Stimulated activated CD4-positive, alpha-beta T cell treated with anti-CD3 and anti-CD28 coated beads, Interleukin-12 subunit alpha, Interleukin-12 subunit beta, amount 100 ng/mL, for 48 hours (primary cell): ENCODE results near the gene CFAP126.
"Not testable (repeated sequence)": the region's sequence is repeated elsewhere in the genome, so short reads cannot be mapped to it uniquely, and the experiment has no call there.

Experiments
- DNase-seq, 3 donors: peaks; one replicate each; pipeline ENCODE4 v3.0.0-alpha.2; 2020; ENCODE audit warnings: low read depth in 2 of 3, low spot score in 1 of 3

Gene CFAP126, protein sequence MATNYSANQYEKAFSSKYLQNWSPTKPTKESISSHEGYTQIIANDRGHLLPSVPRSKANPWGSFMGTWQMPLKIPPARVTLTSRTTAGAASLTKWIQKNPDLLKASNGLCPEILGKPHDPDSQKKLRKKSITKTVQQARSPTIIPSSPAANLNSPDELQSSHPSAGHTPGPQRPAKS

DNA sequence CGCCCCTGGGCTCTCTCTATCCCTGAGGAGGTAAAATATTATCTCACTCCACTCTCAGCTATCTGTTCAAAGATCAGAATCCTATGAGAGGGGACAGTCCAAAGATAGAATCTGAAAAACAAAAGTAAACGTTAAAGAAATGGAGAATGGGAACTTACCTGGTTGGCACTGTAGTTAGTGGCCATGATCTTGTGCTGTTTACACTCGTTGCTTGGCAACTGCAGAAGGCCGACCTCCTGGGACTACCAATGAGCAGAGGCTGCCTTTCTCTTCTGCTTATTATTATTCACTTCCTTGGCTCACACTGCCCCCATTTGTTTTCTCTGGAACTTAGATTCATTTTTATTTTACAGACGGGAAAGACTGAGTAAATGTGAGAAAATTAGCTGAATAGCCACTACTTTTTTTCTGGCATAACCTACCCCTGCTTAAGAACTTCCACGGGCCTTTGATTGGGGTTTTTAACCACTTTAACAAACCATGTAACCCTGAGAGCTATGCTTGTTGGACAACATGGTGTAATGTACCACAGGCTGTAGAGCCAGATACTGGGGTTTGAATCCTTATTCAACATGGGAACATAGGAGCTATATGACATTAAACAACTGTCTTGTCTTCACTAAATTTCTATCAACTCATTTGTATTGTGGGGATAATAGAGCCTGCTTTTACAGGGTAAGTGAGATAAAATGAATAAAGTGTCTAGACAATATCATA lies at the start of gene CFAP126:
Gene CFAP126, minus strand, starts transcription at position 193 of the 717 bp plus-strand sequence. Its CDS starts 8 bp downstream, at position 185.
- DNase-seq: peak in 1 of 3 donors; percentile 21

GRCh38 chr1:161413050-161413449 lies 45.4 kb upstream of the CFAP126 start:
- DNase-seq: not testable (repeated sequence)

GRCh38 chr1:161410636-161410970 lies 42.9 kb upstream of the CFAP126 start:
- DNase-seq: not testable (repeated sequence)

DNA sequence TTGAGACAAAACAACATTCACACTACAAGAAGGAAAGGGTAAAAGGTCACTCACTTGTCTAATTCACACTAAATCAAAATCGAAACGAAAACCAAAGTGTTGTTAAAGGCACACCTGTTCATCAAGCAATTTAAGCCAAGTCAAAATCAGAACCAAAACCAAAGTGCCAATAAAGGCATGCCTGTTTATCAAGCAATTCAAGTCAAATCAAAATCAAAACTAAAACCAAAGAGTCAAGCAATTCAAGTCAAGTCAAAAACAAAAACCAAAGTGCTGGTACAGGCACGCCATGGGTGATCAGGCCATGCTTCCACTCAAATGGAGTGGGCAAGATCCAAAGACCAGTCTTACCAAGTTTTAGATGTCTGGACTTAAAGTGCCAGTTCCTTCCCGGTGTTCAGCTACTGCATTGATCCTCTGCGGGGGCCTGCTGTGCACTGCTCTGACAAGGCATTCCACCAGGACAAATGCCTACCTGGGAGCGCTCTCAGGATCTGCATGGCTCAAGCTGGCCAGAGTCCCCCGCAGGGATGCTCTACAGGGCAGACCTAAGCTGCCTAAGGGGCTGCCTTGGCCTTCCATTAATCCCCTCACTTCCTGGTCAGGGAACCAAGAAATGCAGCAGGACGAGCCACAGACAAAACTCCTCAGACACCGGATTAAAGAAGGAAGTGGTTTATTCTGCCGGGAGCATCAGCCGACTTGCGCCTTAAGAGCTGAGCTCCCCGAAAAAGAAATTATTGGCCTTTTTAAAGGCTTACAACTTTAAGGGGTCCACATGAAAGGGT lies 42.4 kb upstream of the CFAP126 start:
- DNase-seq: not testable (repeated sequence)

GRCh38 chr1:161408429-161409052 lies 40.9 kb upstream of the CFAP126 start:
- DNase-seq: no peak

DNA sequence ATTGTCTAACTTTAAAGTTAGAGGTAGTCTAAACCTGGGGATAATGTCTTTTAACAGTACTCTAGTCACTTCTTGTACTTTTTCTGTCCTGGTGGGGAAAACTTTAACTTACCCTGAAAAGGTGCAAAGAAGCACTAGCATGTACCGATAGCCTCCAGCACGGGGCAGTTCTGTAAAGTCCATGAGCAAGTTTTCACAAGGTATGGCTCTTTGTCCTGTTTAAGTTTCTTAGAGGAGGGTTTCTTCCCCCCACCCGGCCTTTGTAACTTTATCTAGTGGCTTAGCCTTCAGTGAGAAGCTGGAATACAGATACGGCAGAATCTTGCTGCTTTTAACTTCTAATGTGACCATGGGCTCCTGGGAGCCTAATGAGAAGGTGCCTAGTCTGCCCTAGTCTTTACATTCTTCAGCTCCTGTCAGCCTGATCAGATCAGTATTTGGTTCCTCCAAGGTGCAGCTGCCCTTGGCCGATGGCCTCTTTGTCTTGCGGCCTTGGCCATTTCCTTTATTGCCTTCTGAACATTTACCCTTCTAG lies 39.8 kb upstream of the CFAP126 start:
- no peak for DNase-seq

DNA sequence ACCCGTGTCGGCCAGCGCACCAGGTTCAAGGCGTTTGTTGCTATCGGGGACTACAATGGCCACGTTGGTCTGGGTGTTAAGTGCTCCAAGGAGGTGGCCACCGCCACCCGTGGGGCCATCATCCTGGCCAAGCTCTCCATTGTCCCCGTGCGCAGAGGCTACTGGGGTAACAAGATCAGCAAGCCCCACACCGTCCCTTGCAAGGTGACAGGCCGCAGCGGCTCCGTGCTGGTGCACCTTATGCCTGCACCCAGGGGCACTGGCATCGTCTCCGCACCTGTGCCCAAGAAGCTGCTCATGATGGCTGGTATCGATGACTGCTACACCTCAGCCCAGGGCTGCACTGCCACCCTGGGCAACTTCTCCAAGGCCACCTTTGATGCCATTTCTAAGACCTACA lies 38.9 kb upstream of the CFAP126 start:
- not testable (repeated sequence) for DNase-seq

- DNase-seq: no peak
Measured at GRCh38 chr1:161404051-161404597, 36.4 kb upstream of the CFAP126 start.

- no peak for DNase-seq
Measured at GRCh38 chr1:161402446-161402845, 34.8 kb upstream of the CFAP126 start.

DNA sequence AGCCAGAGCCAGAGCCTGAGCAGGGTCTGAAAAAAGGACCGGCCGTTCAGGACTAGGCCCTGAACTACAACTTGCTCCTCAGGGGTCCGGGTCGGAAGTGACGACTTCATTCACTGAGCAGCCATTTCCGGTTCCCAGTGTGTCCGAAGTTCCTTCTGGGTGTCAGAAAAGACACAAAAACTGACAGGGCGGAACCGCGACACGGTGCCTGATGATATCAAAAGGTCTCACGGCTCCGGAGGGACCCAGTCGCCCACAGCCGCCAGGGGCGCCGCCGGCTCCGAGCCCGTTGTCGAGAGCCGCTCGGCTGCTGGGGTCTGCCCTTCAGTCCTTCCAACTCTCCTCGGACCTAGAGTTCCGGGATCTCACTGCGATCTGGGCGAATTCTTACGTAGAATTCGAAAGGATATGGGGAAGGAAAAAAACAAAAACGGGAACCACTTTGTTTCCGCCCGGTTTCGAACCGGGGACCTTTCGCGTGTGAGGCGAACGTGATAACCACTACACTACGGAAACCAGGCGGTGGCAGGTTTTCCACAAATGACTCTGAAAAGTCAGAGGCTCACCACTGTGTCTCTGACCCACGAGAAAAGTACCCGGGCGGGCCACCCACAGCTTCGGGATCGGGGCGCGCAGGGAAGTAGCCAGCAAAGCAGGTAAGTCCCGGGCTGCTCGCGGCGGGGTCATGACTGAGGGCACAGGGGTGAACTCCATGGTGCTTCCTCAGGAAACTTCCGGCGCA lies 31.8 kb upstream of the CFAP126 start:
- DNase-seq: peak; percentile 80 to 96 (median 89)

GRCh38 chr1:161398900-161399256 lies 31.2 kb upstream of the CFAP126 start:
- no peak for DNase-seq

GRCh38 chr1:161397038-161397437 lies 29.4 kb upstream of the CFAP126 start:
- DNase-seq: not testable (repeated sequence)

DNA sequence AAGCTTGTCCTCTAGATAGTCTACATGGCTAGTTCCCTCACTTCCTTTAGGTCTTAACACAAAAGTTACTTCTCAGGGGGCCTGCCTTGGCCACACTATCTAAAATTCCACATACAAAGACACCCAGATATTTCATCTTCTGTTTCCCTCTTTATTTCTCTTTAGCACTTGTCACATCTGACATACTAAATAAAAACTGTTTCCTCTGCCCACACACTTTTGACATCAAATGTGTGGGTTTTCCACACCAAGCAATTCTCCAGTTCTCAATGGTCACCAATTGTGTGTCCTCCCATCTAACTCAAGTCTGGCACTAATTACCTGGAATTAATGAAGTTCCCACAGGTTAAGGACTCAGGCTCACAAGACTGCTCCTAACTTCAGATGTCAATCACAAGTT lies 25.5 kb upstream of the CFAP126 start:
- DNase-seq: no peak

DNA sequence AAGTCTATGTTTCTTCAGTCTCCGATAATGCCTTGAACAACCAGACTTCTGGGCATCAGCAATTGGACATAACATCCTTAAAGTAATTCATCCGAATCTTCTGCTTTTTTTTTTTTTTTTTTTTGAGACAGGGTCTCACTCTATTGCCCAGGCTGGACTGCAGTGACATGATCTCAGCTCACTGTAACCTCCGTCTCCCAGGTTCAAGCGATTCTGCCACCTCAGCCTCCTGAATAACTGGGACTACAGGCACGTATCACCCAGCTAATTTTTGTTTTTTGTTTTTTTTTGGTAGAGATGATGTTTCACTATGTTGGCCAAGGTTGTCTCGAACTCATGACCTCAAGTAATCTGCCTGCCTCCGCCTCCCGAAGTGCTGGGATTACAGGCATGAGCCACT lies 23.9 kb upstream of the CFAP126 start:
- DNase-seq: no peak

GRCh38 chr1:161391136-161391535 lies 23.5 kb upstream of the CFAP126 start:
- not testable (repeated sequence) for DNase-seq

GRCh38 chr1:161390559-161390858 lies 22.8 kb upstream of the CFAP126 start:
- no peak for DNase-seq

DNA sequence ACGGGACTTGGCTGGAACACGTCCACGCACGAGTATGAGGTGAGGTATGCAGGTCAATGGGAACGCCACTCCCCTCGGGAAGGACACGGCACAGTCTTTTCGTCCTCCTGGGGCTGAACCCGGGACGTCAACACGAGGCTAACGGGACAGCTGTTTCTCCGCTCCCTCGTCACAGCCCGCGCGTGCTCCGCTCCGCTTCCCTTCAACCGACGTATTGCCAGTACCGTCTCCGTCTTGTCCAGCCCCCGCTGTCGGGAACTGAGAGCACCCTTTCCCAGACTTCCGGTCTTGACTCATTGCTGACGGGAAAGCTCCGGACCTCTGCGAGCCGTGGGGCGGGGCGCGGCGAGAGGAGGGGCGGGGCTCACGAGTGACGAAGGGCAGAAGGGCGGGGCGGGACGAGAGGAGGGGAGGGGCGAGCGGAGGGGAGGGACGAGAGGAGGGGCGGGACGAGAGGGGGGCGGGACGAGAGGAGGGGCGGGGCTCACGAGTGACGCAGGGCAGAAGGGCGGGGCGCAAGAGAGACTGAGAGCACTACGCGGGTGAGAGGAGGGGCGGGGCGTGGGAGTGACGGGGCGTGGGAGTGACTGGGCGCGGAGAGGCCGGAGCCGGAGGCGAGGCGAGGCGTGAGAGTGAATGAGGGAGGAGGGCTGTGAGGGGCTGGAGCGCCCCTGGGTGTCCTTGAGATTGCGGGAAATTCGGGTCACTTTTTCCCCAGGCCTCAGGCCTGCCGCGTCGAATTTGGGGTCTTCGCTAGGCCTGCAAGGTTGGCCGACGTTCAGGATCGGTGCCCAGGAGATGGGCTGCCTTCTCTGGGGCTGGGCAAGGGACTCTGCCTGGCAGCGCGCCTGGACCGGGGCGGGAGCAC lies 22.2 kb upstream of the CFAP126 start:
- DNase-seq: peak; percentile 89 to 91 (median 90)

- DNase-seq: not testable (repeated sequence)
Measured at GRCh38 chr1:161389158-161389557, 21.5 kb upstream of the CFAP126 start.

DNA sequence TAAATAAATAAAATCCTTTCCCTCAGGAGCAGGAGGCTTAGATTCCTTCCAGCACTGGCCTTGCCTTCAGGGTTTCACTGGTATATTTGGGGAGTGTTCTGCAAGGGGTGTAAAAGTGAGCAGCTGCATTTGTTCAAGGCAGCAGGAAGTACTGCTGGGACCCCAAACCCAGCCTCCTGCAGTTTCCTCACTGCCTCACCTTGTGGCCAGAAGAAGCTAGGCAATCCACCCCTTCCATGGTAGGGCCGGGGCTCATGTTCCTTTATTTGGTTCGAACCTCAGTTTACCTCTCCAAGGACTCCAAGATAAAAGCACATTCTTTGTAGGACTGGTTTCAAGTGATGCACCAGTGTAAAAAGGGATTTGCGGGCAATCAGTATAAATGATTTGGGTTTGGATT lies 21.0 kb upstream of the CFAP126 start:
- no peak for DNase-seq
